Mucosa of stomach (tissue), 1 donor: Measurements from ENCODE around the gene RAPGEF5.

Experiments used
- H3K27me3 ChIP-seq: one replicate; pipeline ENCODE4 v1.7.0; 2013; ENCODE audit warnings: mild to moderate bottlenecking, low read length; ENCODE audit not compliant: control insufficient read depth, insufficient read depth
- H3K36me3 ChIP-seq: one replicate; pipeline ENCODE4 v1.7.0; 2013; ENCODE audit warnings: low read length; ENCODE audit not compliant: control insufficient read depth, insufficient read depth
- H3K4me1 ChIP-seq: one replicate; pipeline ENCODE4 v1.7.0; 2013; ENCODE audit warnings: mild to moderate bottlenecking, low read length; ENCODE audit not compliant: control insufficient read depth, insufficient read depth
- H3K4me3 ChIP-seq: one replicate; pipeline ENCODE4 v1.7.0; 2013; ENCODE audit warnings: low read length
- H3K9ac ChIP-seq: one replicate; pipeline ENCODE4 v1.7.0; 2013; ENCODE audit warnings: mild to moderate bottlenecking, low read length, moderate library complexity
- H3K9me3 ChIP-seq: one replicate; pipeline ENCODE4 v1.7.0; 2013; ENCODE audit warnings: mild to moderate bottlenecking, low read length, moderate library complexity; ENCODE audit not compliant: control insufficient read depth
- donor health status: Pancreatic carcinoma.

Gene RAPGEF5

DNA sequence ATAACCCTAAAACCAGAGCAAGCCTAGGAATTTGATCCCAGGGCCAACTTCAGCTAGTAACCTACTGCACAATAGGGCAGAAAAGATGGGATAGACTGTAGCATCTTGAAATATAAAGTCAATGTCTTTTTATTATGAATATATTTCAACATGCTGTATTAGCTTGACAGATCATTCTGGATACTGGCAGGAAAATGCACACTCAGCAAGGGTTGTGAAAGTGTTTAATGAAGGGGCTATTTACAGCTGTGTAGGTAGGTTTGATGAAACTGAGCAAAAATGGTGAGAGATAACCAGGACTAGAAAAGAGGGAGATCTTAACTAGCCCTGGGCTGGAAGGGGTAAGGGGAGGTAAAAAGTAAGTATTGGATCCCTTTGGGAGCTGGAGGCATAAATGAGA lies 156.2 kb downstream of the RAPGEF5 start:
- H3K36me3 ChIP-seq = no peaks in the 10 kb centered on the region
- H3K9ac ChIP-seq = no peak overlapping the region
- H3K9me3 ChIP-seq = no peaks in the 10 kb centered on the region
- no peaks in the 10 kb centered on the region for H3K4me1 ChIP-seq
- no peak overlapping the region for H3K4me3 ChIP-seq
- H3K27me3 ChIP-seq = no peaks in the 10 kb centered on the region

DNA sequence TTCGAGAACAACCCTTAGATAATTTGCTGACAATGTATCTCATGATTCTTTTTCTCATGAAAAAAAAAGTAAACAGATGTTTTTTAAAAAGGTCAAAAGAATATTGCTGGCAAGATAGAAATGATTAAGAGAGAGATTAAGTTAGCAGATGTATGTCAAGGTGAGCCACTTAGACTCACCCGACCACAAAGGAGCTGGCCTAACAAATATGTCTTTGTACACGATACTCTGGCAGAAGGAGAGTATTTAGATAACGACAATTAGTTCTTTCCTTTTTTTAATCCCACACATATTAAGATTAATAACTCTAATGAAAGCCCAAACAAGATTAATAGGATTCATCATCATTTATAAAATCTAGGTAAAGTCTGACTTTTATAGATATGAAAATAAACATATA lies 156.7 kb downstream of the RAPGEF5 start:
- Histone ChIP-seq H3K4me1 (no peaks in the 10 kb centered on the region), H3K27me3 (no peaks in the 10 kb centered on the region), H3K9ac (no peak overlapping the region), H3K4me3 (no peak overlapping the region), H3K9me3 (no peaks in the 10 kb centered on the region), H3K36me3 (no peaks in the 10 kb centered on the region)

DNA sequence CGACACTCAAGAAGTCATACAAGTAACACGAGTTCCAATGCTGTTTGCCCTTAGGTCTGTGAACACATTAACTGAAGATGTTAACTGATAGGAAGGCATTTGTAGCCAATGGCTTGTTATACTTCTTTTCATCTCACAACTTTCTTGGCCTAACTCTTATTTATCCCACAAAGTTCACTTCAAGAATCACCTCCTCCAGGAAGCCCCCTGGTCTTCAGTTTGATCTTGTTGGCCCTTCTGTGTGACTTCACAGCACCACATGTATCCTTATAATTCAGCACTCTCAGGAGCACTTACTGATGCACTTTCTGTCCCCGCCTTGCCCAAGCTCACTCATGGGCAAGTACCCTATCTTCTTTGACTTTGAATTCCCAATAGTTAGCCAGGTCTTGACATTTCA lies 159.6 kb downstream of the RAPGEF5 start:
- no peaks in the 10 kb centered on the region for H3K4me1 ChIP-seq
- H3K36me3 ChIP-seq = no peaks in the 10 kb centered on the region
- no peaks in the 10 kb centered on the region for H3K9me3 ChIP-seq
- H3K4me3 ChIP-seq = no peak overlapping the region
- H3K9ac ChIP-seq = no peak overlapping the region
- H3K27me3 ChIP-seq = no peaks in the 10 kb centered on the region

DNA sequence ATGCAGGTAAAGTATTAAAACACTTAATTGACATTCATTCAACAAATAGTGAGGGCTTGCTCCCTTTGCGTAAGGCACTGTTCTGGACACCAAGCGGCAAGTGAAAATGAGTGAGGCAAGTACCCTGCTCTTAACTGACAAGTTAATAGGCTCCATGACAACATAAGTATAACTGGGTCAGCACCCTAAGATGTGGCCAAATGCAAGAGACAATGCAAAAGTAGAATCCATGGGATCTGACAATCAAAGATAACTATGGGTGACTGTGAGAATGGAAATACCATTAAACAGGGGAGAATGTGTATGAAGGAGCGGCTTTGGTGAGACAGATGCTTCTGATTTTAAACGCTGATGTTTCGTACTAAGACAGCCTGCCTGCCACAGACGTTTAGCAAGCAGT lies 160.5 kb downstream of the RAPGEF5 start:
- H3K4me3 ChIP-seq = no peak overlapping the region
- no peaks in the 10 kb centered on the region for H3K36me3 ChIP-seq
- no peaks in the 10 kb centered on the region for H3K9me3 ChIP-seq
- H3K4me1 ChIP-seq = no peaks in the 10 kb centered on the region
- no peaks in the 10 kb centered on the region for H3K27me3 ChIP-seq
- no peak overlapping the region for H3K9ac ChIP-seq

DNA sequence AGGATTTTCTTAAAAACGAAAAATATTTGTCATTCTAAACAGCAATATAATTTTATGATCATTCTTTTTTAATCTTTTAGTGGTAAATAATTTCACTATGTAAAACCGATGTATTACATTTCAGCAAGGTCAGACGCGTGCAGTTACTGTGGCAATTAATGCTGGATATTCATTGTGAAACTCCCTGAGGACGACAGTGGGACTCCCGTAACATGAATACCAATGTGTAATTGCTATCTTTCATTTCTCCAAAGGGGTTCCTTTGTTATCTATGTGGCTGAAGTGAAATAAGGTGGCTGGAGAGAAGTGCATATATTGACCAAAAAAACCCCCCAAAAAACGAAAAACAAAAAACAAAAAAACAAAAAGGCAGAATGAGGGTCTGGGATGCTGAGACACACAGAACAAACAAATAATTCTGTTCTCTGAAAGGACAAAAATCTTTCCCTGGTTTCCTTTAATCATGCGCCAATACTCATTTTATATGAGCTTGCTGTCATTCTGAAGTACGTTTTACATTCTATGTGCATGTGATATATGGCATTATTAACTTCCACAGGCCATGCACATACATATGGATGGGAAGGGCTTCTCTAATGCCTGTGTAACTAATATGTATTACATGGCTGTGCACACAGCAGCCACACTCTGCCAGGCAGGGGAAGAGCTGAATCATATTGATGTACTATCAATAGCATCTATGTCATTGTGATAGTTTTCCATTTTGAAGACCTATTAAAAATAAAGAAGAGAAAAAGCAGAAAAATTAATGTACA lies 161.4 kb downstream of the RAPGEF5 start:
- H3K36me3 ChIP-seq = no peaks in the 10 kb centered on the region
- no peak overlapping the region for H3K4me3 ChIP-seq
- H3K27me3 ChIP-seq = no peaks in the 10 kb centered on the region
- H3K9ac ChIP-seq = no peak overlapping the region
- no peaks in the 10 kb centered on the region for H3K4me1 ChIP-seq
- H3K9me3 ChIP-seq = no peaks in the 10 kb centered on the region

DNA sequence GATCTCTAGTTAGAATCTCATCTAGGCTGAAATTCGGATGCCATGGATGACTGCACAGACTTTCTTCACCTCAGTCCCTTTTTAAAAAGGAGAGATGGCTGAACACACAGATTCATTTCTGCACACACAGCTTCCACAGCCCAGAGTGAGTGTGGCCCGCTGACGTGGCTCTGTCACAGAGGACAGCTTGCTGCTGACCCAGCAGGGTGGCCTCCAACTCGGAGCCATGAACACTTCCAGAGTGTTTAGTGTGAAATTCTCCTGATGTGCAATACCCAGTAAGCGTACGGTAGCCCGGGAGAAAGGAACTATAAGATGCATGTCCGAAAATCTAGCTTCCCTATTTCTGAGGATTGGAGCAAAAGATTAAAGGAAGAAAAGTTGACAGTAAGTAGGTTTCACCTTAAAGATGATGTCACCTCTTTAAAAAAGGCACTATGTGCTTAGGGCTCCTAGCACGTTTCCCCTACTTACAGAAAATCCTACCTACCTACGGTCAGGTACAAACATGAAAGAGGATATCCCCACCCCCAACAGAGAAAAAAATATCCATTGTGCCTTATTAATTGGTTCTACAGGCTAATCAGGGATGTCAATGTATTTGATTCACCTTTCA lies 162.2 kb downstream of the RAPGEF5 start:
- H3K36me3 ChIP-seq = no peaks in the 10 kb centered on the region
- H3K4me3 ChIP-seq = no peak overlapping the region
- H3K9ac ChIP-seq = no peak overlapping the region
- no peaks in the 10 kb centered on the region for H3K4me1 ChIP-seq
- no peaks in the 10 kb centered on the region for H3K9me3 ChIP-seq
- H3K27me3 ChIP-seq = no peaks in the 10 kb centered on the region

DNA sequence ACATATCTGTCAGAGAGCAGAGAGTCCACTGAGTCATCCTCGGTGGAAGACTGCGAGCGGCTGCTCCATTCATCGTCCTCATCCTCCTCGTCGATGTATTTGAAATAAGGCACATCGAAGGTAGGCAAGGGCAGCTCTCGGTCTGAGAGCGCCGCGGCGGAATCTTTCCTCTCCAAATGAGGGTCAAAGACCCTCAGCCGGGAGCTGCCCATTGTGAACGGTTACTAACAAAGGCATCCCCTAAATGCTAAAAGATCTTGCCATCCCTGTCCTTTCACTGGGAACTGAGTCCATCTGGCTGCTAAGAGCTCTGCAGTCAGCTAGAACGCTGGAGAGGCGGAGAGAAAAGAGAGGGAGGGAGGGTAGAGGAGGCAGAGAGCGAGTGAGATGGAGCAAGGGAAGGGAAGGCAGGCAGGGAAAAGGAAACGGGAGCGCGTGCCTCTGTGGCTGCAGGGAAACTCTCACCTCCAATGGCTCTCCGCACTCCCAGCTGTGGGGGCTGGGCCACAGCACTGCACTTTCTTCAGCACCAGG lies 163.4 kb downstream of the RAPGEF5 start:
- Histone ChIP-seq H3K4me3 (no peak overlapping the region), H3K9me3 (no peaks in the 10 kb centered on the region), H3K27me3 (no peaks in the 10 kb centered on the region), H3K9ac (no peak overlapping the region), H3K36me3 (no peaks in the 10 kb centered on the region), H3K4me1 (no peaks in the 10 kb centered on the region)

DNA sequence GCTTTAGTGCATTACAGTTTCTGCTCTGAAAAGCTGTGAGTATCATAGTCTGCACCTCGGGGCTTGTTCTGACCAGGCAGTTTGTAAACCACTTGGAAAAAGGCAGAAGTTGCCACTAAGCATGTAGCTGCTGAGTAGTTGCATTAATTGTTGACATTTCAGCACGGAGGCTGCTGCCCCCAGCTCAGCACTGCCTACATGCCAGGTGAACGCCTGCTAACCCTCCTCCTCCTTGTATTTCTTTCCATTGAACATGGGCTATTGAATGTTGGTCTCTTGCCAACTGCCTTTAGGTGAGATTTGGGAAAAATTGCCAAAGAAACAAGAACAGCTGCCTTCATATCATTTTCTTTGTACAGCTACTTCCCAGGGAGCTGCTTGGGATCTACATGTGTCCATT lies 164.2 kb downstream of the RAPGEF5 start:
- no peaks in the 10 kb centered on the region for H3K27me3 ChIP-seq
- H3K36me3 ChIP-seq = no peaks in the 10 kb centered on the region
- no peaks in the 10 kb centered on the region for H3K9me3 ChIP-seq
- no peak overlapping the region for H3K4me3 ChIP-seq
- H3K9ac ChIP-seq = no peak overlapping the region
- no peaks in the 10 kb centered on the region for H3K4me1 ChIP-seq

DNA sequence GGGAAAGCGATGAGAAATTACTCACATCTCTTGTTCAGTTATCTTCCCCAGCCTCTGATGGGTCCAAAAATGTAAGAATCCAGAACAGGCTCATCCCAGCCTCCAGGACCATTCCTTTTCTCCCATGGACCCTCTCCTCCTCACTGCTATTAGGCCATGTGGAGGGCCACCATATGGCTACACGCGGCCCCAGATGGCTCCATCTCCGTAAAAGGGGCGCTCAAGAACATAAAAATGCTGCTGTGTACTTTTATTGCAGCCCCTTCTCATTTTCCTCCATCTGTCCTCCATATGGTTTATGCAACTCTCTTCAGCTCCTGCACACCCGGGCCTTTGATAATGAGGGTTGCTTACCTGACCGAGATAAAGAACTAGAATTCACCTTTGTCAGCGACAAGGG lies 166.2 kb downstream of the RAPGEF5 start:
- no peaks in the 10 kb centered on the region for H3K9me3 ChIP-seq
- no peak overlapping the region for H3K9ac ChIP-seq
- H3K4me1 ChIP-seq = no peaks in the 10 kb centered on the region
- H3K27me3 ChIP-seq = no peaks in the 10 kb centered on the region
- no peak overlapping the region for H3K4me3 ChIP-seq
- H3K36me3 ChIP-seq = no peaks in the 10 kb centered on the region

DNA sequence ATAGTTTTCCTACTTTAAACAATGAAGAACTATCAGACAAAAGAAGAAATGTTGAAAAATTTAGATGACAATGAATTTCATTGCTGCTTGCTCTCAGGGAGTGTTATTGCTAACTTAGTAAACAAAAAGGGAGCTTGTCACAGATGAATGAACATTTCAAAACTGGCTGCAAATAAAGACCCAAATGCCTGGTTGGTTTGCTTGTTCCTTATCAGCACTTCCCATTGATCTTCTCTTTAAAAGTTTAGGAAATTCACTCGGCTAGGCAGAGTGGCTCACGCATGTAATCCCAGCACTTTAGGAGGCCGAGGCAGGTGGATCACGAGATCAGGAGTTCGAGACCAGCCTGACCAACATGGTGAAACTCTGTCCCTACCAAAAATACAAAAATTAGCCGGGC lies 167.2 kb downstream of the RAPGEF5 start:
- Histone ChIP-seq H3K9me3 (no peaks in the 10 kb centered on the region), H3K4me1 (no peaks in the 10 kb centered on the region), H3K27me3 (no peaks in the 10 kb centered on the region), H3K4me3 (no peak overlapping the region), H3K36me3 (no peaks in the 10 kb centered on the region), H3K9ac (no peak overlapping the region)

DNA sequence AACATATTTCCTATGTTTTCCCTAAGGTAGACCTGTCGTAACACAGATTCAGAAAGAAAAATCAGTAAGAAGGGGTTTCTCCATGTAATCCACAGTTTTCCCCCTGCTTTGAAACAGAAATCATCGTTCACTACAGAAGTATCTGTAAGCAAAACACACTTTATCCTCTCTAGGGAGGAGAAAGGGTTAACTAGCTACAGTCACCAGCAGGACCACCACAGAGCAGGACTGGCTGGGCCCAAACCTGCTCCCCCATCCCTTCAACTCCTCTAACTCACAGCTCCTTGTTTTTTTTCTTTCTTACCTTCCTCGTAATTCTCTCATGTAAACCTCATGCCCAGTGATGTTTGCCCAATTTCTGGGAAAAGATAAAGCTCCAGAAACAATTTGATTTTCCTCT lies 167.7 kb downstream of the RAPGEF5 start:
- H3K4me3 ChIP-seq = no peak overlapping the region
- H3K9me3 ChIP-seq = no peaks in the 10 kb centered on the region
- H3K36me3 ChIP-seq = no peaks in the 10 kb centered on the region

DNA sequence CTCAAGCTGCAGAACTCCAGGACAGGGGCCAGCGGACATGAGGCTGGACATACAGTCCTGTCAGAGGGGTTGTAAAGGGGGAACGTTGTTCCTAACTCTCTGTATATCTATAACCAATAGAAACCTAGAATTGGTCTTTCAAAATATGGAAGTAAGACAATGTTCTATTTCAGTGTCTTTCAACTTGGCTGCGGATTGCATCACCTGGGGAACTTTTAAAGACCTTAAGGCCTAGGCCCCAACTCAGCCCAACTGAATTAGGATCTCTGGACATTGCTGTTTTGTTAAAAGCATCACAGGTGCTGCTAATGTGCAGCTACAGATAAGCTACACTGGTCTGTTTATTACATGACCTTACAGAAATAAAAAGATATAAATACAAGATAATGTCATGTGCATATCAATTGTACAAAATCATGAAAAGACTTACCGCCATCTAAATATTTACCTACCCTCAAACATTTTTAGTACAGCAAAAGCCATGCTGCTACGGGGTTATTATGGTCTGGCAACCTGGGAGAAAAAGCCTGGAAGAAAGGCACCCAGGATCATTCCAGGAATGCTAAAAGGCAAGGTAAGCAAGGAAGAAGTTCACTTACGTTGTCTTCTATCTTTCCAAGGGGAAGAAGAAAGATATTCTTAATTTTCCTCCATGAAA lies 169.1 kb downstream of the RAPGEF5 start:
- H3K9ac ChIP-seq = no peak overlapping the region

More for the DNA sequence above, 167.7 kb downstream of the RAPGEF5 start:
- Histone ChIP-seq H3K9ac (no peak overlapping the region), H3K27me3 (no peaks in the 10 kb centered on the region), H3K4me1 (no peaks in the 10 kb centered on the region)

More for the DNA sequence above, 169.1 kb downstream of the RAPGEF5 start:
- Histone ChIP-seq H3K4me1 (no peaks in the 10 kb centered on the region), H3K27me3 (no peaks in the 10 kb centered on the region), H3K4me3 (no peak overlapping the region), H3K36me3 (no peaks in the 10 kb centered on the region), H3K9me3 (no peaks in the 10 kb centered on the region)
